ENCODE measurements around the gene BRD7.

Gene BRD7

GRCh38 chr16:50300942-50301625 is 67.7 kb downstream of the BRD7 start:
- Histone ChIP-seq H3K27ac (no peak overlapping the region), H3K36me3 (ENCODE audit: control insufficient read depth, insufficient read depth, low read length) (no peaks in the 10 kb centered on the region), H3K9me3 (ENCODE audit: control insufficient read depth, low read length) (no peaks in the 10 kb centered on the region), H3K4me1 (no peaks in the 10 kb centered on the region), H3K4me2 (ENCODE audit: low read length) (no peak overlapping the region), H3K79me2 (no peaks in the 10 kb centered on the region), H3K9ac (no peak overlapping the region), H3K27me3 (ENCODE audit: control insufficient read depth, insufficient read depth, low read length) (no peaks in the 10 kb centered on the region), H3K4me3 (ENCODE audit: low read depth, low read length) (no peak overlapping the region), H2AFZ (no peak overlapping the region)
- TF ChIP-seq CTCF (IDR thresholded peaks at IDR 0.05): no peak

GRCh38 chr16:50299508-50300105 is 69.2 kb downstream of the BRD7 start:
- Histone ChIP-seq H2AFZ (no peak overlapping the region), H3K36me3 (ENCODE audit: control insufficient read depth, insufficient read depth, low read length) (no peaks in the 10 kb centered on the region), H3K9me3 (ENCODE audit: control insufficient read depth, low read length) (no peaks in the 10 kb centered on the region), H3K27me3 (ENCODE audit: control insufficient read depth, insufficient read depth, low read length) (no peaks in the 10 kb centered on the region), H3K4me3 (ENCODE audit: low read depth, low read length) (no peak overlapping the region), H3K4me1 (no peaks in the 10 kb centered on the region), H3K9ac (no peak overlapping the region), H3K4me2 (ENCODE audit: low read length) (no peak overlapping the region), H3K27ac (no peak overlapping the region), H3K79me2 (no peaks in the 10 kb centered on the region)
- no peak for TF ChIP-seq CTCF (IDR thresholded peaks at IDR 0.05)

- H3K9me3 ChIP-seq (ENCODE audit: control insufficient read depth, low read length): no peaks in the 10 kb centered on the region
- no peak overlapping the region for H3K4me3 ChIP-seq (ENCODE audit: low read depth, low read length)
- no peaks in the 10 kb centered on the region for H3K36me3 ChIP-seq (ENCODE audit: control insufficient read depth, insufficient read depth, low read length)
- no peak overlapping the region for H2AFZ ChIP-seq
- H3K4me1 ChIP-seq: no peaks in the 10 kb centered on the region
- no peaks in the 10 kb centered on the region for H3K27me3 ChIP-seq (ENCODE audit: control insufficient read depth, insufficient read depth, low read length)
- no peaks in the 10 kb centered on the region for H3K79me2 ChIP-seq
- TF ChIP-seq CTCF (IDR thresholded peaks at IDR 0.05): no peak
- no peak overlapping the region for H3K9ac ChIP-seq
- no peak overlapping the region for H3K4me2 ChIP-seq (ENCODE audit: low read length)
- no peak overlapping the region for H3K27ac ChIP-seq
Observed at GRCh38 chr16:50298591-50299507, 69.9 kb downstream of the BRD7 start.

GRCh38 chr16:50298075-50298460 is 70.7 kb downstream of the BRD7 start:
- Histone ChIP-seq H3K27ac (no peak overlapping the region), H3K27me3 (ENCODE audit: control insufficient read depth, insufficient read depth, low read length) (no peaks in the 10 kb centered on the region), H3K4me3 (ENCODE audit: low read depth, low read length) (no peak overlapping the region), H3K36me3 (ENCODE audit: control insufficient read depth, insufficient read depth, low read length) (no peaks in the 10 kb centered on the region), H2AFZ (no peak overlapping the region), H3K9me3 (ENCODE audit: control insufficient read depth, low read length) (no peaks in the 10 kb centered on the region), H3K4me1 (no peaks in the 10 kb centered on the region), H3K4me2 (ENCODE audit: low read length) (no peak overlapping the region), H3K79me2 (no peaks in the 10 kb centered on the region), H3K9ac (no peak overlapping the region)
- TF ChIP-seq CTCF (IDR thresholded peaks at IDR 0.05): no peak
